Measurements from ENCODE around the gene SLC6A20.

The SLC6A20 gene

GRCh38 chr3:45746777-45747622 is 49.3 kb downstream of the SLC6A20 start:
- TF ChIP-seq CTCF (IDR thresholded peaks at IDR 0.05; ENCODE audit: low read depth, low read length) = no peak
- in situ Hi-C loops (cut with HindIII; ENCODE audit: low sequenced_read_pairs) = no loop called here
- no peak for DNase-seq (ENCODE audit: low read depth, low spot score)
- H3K4me3 ChIP-seq (ENCODE audit: low read depth, low read length) = no peak overlapping the region

- no peak for TF ChIP-seq CTCF (IDR thresholded peaks at IDR 0.05; ENCODE audit: low read depth, low read length)
- in situ Hi-C loops (cut with HindIII; ENCODE audit: low sequenced_read_pairs) = no loop called here
Observed at GRCh38 chr3:45746165-45746776, 50.1 kb downstream of the SLC6A20 start.

GRCh38 chr3:45742461-45743089 is 53.8 kb downstream of the SLC6A20 start:
- H3K4me3 ChIP-seq (ENCODE audit: low read depth, low read length) = no peak overlapping the region
- in situ Hi-C loops (cut with HindIII; ENCODE audit: low sequenced_read_pairs) = no loop called here
- TF ChIP-seq CTCF (IDR thresholded peaks at IDR 0.05; ENCODE audit: low read depth, low read length) = no peak
- DNase-seq (ENCODE audit: low read depth, low spot score) = no peak

More at GRCh38 chr3:45746165-45746776, 50.1 kb downstream of the SLC6A20 start:
- H3K4me3 ChIP-seq (ENCODE audit: low read depth, low read length) = no peak overlapping the region
- no peak for DNase-seq (ENCODE audit: low read depth, low spot score)

GRCh38 chr3:45741742-45742460 is 54.4 kb downstream of the SLC6A20 start:
- DNase-seq (ENCODE audit: low read depth, low spot score) = no peak
- in situ Hi-C loops (cut with HindIII; ENCODE audit: low sequenced_read_pairs) = no loop called here
- no peak for TF ChIP-seq CTCF (IDR thresholded peaks at IDR 0.05; ENCODE audit: low read depth, low read length)
- no peak overlapping the region for H3K4me3 ChIP-seq (ENCODE audit: low read depth, low read length)

- no peak for TF ChIP-seq CTCF (IDR thresholded peaks at IDR 0.05; ENCODE audit: low read depth, low read length)
- no peak overlapping the region for H3K4me3 ChIP-seq (ENCODE audit: low read depth, low read length)
- in situ Hi-C loops (cut with HindIII; ENCODE audit: low sequenced_read_pairs) = no loop called here
- DNase-seq (ENCODE audit: low read depth, low spot score) = no peak
Observed at GRCh38 chr3:45741247-45741646, 55.1 kb downstream of the SLC6A20 start.

GRCh38 chr3:45739991-45740390 is 56.3 kb downstream of the SLC6A20 start:
- no peak overlapping the region for H3K4me3 ChIP-seq (ENCODE audit: low read depth, low read length)
- DNase-seq (ENCODE audit: low read depth, low spot score) = no peak
- in situ Hi-C loops (cut with HindIII; ENCODE audit: low sequenced_read_pairs) = no loop called here
- no peak for TF ChIP-seq CTCF (IDR thresholded peaks at IDR 0.05; ENCODE audit: low read depth, low read length)

Data from astrocyte of the spinal cord (primary cell).